H1 (cell line): ENCODE data around the gene BAD.

Source experiments
- EZH2 ChIP-seq: fragments of 200-600 bp; sonication (generic); IDR thresholded peaks from 2 replicates; pipeline ENCODE4 v1.7.1; 2012; ENCODE audit warnings: low read depth, mild to moderate bottlenecking, moderate library complexity, low read length, inconsistent platforms; ENCODE audit not compliant: severe bottlenecking
- POLR2A ChIP-seq, 2 experiments: IDR thresholded peaks; 1 replicate in 1 of 2; 2 replicates in 1 of 2; pipeline ENCODE4 v1.6.1; 2011; ENCODE audit warnings: low read depth in 2 of 2, low read length in 2 of 2, mild to moderate bottlenecking in 2 of 2; ENCODE audit errors: control extremely low read depth in 1 of 2
- TF ChIP-seq, protein P1 (sequence below), 3 experiments: IDR thresholded peaks; 1 replicate in 2 of 3; 2 replicates in 1 of 3; pipeline versions ENCODE4 v1.5.1 to v1.6.1; 2011; ENCODE audit warnings: low read length in 3 of 3, mild to moderate bottlenecking in 3 of 3, inconsistent platforms in 2 of 3, low read depth in 1 of 3, moderate library complexity in 1 of 3; ENCODE audit not compliant: insufficient read depth in 1 of 3; ENCODE audit errors: control extremely low read depth in 1 of 3
- TF ChIP-seq, protein P2 (sequence below): IDR thresholded peaks from 2 replicates; pipeline ENCODE4 v1.6.1; 2011; ENCODE audit warnings: low read depth, mild to moderate bottlenecking, low read length; ENCODE audit not compliant: insufficient read depth
- TF ChIP-seq, protein P3 (sequence below): IDR thresholded peaks from 2 replicates; pipeline ENCODE4 v1.6.1; 2012; ENCODE audit warnings: inconsistent platforms

DNA sequence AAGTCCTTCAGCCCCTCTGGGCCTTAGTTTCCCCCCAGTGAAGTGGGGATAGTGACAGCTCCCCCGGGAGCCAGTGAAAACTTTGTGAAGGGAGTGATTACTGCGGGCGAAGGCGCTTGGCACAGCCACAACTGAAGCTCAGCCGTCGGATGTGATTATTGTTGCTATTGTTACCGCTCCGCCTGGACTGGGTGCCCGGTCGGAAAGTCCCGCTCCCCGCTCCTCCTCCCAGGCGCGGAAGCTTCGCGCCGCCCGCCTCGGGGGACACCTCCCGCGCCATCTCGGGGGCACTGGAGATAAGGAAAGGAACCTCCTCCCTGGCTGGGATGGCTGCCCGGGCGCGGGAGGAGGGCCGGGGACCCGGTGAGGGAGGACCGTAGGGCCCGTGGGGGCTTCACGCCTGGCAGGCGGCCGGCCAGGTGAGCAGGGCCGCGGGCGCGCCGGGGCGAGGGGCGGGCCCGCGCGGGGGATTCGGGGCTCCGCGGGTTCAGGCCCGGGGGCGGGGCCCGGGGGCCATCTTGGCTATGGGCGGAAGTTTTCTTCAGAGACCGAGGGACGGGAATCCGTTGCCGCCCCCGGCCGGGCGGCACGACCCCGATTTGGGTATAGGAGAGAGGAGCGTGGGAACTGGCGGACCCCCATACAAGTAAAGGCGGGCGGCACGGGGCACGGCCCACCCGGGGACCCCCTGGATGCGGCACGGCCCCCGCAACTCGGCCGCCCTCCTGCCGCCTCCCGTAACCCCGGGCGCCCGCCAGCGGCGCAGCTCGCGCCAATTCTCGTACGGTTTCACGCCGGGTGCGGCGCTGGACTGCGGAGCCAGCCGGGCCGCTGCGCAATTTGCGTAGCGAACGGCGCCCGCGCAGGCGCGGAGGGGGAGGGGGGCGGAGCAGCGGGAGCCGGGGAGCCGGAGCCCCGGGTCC, 758 bp upstream of the BAD start, which contains the start of gene GPR137:
- no peak for TF ChIP-seq POLR2A (IDR thresholded peaks at IDR 0.05; ENCODE audit: control extremely low read depth in 1 of 2, low read depth in 2 of 2, low read length in 2 of 2)
- TF ChIP-seq, protein P1, sequence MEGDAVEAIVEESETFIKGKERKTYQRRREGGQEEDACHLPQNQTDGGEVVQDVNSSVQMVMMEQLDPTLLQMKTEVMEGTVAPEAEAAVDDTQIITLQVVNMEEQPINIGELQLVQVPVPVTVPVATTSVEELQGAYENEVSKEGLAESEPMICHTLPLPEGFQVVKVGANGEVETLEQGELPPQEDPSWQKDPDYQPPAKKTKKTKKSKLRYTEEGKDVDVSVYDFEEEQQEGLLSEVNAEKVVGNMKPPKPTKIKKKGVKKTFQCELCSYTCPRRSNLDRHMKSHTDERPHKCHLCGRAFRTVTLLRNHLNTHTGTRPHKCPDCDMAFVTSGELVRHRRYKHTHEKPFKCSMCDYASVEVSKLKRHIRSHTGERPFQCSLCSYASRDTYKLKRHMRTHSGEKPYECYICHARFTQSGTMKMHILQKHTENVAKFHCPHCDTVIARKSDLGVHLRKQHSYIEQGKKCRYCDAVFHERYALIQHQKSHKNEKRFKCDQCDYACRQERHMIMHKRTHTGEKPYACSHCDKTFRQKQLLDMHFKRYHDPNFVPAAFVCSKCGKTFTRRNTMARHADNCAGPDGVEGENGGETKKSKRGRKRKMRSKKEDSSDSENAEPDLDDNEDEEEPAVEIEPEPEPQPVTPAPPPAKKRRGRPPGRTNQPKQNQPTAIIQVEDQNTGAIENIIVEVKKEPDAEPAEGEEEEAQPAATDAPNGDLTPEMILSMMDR (IDR thresholded peaks at IDR 0.05; ENCODE audit: control extremely low read depth in 1 of 3, insufficient read depth in 1 of 3, low read depth in 1 of 3, low read length in 3 of 3) = no peak
- TF ChIP-seq, protein P2, sequence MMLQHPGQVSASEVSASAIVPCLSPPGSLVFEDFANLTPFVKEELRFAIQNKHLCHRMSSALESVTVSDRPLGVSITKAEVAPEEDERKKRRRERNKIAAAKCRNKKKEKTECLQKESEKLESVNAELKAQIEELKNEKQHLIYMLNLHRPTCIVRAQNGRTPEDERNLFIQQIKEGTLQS = no peak
- TF ChIP-seq, protein P3, sequence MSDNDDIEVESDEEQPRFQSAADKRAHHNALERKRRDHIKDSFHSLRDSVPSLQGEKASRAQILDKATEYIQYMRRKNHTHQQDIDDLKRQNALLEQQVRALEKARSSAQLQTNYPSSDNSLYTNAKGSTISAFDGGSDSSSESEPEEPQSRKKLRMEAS = no peak
- no peak for TF ChIP-seq EZH2
